Activated T-cell treated with anti-CD3 and anti-CD28 coated beads for 48 hours (primary cell): ENCODE results near the gene ARG2.

Experiments used
- DNase-seq: peaks from one replicate; pipeline ENCODE4 v3.0.0-alpha.2; 2020; ENCODE audit warnings: low read depth

ARG2 gene

DNA sequence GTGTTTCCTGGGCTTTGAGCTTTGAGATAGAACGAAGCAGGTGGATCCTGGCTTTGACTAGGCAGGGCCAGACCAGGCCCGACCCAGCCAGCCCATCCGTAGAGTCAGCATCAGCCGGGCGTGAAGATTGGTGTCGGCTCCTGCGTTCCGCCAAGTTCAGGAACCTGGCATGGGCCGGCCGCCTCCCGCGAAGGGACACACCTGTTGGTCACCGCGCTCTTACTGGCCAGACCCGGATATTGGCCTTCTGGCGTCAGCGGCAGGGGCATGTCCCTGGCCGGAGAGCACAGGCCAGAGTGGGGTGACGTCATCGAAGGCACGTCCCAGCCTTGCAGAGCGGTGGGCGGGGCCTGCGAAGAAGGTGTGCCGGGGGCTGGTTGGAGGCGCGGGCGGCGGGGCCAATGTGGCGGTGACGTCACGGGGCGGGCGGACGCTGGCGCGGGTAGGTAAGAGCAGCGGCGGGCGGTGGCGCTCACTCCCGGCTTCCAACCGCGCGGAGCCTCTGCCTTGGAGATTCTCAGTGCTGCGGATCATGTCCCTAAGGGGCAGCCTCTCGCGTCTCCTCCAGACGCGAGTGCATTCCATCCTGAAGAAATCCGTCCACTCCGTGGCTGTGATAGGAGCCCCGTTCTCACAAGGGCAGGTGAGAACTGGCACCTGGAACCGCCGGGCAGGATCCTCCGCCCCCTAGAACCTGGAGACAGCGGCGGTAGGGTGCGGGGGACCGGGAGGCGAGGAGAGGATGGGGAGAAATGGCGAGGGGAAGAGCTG lies at the start of gene ARG2:
TSS of gene ARG2 (plus strand) at position 475 of the 771 bp plus-strand sequence. CDS start at position 533, 58 bp downstream.
- peak; percentile 95 for DNase-seq

DNA sequence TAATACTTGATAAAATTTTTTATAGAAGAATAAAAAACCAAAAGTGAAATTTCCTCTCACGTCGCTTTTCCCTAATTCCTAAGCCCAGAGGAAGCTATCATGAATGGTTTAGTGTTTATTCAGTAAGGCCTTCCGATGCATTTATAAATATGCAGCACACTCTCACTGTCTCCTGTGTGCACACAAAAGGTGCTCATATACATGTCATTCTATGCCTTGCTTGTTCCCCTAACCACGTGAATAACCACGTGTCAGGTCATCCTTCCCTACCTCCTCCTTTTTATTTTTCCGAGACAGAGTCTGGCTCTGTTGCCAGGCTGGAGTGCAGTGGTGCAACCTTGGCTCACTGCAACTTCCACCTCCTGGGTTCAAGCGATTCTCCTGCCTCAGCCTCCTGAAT lies 49.3 kb upstream of the ARG2 start:
- no peak for DNase-seq

DNA sequence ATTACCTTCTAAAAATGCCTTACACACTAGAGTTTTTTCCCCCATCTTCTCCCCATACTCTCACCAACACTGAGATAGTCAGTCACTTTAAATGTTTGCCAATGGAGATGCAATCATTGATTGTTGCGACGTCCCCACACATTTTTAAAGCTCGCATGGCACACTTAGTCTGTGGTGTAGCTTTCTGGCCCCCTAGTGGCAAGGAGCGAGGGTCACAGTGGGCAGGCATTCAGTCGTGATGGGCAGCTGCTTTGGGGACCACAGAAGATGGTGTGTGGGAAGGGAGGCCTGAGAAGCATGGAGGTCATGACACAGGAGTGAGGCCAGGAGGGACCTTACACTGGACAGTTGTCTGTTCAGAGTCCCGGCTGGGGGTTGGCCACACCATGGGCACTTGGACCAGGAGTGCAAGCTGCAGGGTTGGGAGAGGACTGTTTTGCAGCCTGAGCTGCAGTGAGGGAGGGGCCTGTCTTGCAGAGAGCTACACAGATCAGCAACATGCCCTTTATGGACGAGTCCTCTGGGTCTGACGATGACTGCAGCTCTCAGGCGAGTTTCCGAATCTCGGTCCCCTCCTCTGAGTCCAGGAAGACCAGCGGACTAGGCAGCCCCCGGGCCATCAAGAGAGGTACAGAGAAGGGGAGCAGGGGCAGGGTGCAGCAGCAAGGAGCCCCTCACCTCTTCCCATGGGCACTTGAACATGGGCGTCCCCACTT lies 48.3 kb upstream of the ARG2 start:
- peak; percentile 55 for DNase-seq

DNA sequence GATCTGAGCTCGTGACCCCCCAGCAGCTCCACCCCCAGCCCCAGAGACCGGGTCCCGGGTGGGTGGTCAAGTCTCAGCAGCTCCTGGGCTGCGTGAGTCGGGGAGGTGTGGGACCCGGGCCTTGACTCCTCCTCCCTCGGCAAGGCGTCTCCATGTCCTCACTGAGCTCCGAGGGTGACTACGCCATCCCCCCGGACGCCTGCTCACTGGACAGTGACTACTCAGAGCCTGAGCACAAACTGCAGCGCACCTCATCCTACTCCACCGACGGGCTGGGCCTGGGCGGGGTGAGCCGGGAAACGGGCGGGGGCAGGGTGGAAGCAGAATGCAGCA lies 47.8 kb upstream of the ARG2 start:
- no peak for DNase-seq

DNA sequence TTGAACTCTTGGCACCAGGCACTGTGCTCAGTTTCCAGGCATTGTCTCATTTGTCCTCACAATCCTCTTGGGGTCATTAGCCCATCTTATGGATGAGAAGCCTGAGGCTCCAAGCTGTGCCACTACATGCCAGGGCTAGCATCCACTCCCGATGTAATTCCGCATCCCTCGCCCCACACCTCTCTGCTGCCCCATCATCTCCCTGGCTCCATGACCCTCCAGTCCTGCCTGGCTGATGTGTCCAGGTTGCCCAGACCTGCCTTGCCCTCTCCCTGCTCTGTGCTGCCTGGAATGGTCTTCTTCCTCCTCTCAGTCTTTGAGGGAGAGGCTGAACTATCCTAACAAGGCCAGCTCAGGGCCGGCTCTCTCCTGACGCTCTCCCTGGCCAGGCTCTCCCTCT lies 47.1 kb upstream of the ARG2 start:
- DNase-seq, result no peak

DNA sequence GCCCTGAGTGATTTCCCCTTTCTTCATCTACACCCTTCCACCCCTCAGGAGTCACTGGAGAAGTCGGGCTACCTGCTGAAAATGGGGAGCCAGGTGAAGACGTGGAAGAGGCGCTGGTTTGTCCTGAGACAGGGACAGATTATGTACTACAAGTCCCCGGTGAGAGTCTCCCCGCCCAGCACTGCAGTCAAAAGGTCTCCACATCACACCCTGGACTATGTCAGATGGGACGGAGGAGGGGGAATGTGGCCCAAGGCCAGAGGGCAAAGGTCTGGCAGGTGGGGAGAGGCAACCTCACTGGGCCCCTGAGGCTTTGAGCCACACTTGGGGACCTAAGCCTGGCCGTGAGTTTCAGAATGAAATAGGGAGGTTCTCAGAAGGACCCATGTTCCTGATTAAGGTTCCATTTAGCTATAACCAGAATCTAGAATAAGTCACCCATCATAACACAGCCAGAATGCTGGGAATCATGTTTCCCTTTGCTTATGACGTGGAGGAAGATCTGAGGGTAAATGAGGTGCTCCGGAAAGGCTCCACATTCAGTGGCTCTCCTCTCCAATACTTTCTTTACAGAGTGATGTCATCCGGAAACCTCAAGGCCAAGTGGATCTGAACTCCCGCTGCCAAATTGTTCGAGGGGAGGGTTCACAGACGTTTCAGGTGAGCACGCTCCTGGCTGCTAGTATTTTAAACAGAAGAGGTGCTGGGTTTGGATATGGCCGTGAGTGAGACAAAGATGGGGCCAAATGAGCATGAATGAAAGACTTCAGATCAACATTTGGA lies 46.3 kb upstream of the ARG2 start:
- no peak for DNase-seq

DNA sequence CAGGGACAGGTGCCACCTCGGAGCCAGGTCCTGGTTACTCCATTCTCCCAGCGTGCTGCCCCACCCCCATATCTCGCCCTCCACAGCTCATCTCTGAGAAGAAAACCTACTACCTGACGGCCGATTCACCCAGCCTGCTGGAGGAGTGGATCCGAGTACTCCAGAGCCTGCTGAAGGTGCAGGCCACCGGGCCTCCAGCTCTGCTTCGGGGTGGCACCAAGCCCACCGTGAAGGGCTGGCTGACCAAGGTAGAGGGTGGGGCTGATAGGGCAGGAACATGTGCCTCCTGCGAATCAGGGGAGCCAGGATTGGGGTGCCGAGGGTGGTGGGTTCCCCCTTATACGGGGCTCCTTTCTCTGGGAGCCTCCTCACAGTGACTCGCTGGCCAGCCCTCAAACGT lies 45.6 kb upstream of the ARG2 start:
- no peak for DNase-seq

DNA sequence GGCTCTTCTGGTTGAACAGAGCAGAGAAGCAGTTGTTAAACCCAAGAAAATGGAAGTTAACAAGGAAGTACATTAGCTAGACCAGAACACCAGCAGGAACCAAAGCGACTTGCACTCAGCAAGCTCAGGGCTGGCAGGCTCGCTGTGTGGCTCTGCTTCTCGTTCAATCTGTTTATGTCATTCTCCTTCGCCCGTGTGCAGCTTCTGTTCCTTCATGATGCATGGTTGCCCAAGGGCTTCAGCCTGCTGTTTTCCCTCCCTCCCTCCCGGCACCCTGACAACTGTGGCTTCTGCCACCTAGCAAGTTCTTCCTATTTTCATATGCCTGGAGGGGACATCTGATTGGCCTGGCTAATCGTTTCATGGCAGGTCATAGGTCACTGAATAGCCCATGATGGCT lies 44.9 kb upstream of the ARG2 start:
- no peak for DNase-seq

DNA sequence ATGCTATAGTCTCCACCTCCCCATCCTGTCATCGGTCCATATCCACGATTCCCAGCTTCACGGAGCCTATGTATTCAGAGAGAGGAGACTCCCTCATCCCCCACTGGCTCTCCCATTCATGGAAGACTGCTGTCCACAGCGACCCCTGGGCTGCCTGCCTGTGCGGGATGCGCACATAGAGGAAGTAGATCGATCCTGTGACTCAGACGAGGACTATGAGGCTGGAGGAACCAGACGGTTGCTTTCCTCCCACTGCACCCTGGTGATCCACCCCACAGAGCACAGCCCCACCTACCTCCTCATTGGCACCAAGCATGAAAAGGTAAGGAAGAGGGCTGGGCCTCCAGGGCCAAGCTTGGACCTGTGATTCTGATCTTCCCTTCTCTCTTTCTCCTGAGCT lies 44.0 kb upstream of the ARG2 start:
- DNase-seq, result no peak

DNA sequence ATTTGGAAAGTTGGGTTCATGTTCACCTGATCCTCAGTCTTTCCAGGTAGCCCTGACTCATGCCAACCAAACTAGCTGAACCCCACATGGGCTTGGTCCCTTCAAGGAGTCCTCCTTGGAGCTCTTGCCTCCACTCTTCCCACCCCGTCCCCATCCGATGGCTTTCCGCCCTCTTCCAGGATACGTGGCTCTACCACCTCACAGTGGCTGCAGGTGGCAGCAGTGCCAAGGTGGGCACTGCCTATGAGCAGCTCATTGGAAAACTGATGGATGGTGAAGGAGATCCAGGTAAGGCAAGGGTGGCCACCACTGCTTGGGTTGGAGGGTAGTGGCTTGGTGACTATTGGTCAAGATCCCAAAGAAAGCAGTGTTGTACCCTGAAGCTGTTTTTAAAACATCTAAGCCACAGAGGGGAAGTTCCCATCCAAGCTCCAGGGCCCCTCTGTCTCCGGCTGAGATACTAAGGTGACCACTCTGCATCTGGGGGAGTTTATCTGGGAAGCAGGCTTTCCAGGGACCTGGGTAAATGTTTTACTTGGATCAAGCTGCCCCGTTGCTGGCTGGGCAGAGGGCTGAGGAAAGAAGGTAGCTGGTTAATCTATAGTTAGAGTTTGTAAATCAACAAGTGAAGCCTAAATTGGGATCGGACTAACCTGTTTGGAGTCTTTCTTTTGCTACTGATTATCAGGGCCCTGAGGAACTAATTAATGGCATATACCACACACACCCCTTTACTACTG lies 43.3 kb upstream of the ARG2 start:
- no peak for DNase-seq

DNA sequence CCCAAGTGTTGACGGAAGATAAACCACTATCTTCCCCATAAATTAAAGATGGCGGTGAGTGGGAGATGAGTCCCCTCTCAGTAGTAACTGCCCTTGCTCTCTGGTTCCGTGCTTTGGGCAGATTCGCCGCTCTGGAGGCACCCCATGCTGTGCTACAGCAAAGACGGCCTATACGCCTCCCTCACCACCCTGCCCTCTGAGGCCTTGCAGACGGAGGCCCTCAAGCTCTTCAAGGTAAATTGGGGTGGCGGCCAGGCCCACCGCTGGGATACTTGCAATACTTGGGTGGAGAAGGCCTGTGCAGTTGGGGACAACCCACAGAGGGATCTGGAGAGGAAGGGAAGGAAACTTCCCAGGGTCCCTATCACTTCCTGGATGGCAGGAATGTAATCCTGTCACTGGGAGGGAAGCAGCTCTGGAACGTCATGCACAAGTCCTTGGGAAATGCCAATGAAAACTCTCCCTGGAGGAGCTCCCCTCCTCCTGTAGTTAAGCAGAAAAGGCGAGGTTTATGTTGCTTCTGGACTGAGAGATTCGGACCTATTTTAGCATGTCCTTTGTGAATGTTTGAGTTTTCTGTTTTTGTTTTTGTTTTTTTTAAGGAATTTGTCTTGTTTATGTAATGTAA lies 42.4 kb upstream of the ARG2 start:
- DNase-seq, result no peak

DNA sequence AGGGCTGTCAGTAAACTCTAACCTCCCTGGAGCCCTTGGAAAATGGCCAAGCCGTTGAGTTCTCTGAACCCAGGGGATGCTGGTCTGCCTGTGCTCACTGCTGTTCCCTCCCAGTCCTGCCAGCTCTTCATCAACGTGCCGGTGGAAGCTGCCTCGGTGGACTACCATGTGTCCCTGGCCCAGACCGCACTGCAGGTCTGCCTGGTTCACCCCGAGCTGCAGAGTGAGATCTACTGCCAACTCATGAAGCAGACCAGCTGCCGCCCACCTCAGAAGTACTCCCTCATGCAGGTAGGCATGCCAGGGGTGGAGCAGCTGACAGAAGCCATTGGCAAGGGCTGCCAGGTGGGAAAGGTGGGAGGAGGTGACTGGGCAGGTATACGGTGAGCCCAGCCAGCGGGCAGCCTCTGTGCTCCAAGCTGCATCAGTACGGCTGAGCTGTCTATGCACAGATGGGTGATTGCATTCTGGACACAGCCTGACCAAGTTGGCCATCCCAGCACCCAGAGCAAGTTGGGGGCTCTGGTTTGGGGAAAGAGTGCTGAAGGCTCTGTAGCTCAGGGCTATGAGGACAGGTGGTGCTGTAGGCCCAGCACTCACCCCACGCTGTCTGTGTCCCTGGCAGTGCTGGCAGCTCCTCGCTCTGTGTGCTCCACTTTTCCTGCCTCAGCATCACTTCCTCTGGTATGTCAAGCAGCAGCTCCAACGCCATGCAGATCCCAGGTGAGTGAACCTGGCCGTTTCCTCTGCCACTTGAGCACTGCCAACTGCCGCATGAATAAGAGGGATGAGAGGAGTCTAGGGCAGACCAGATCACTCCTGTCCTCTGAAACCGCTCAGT lies 41.6 kb upstream of the ARG2 start:
- DNase-seq, result no peak

DNA sequence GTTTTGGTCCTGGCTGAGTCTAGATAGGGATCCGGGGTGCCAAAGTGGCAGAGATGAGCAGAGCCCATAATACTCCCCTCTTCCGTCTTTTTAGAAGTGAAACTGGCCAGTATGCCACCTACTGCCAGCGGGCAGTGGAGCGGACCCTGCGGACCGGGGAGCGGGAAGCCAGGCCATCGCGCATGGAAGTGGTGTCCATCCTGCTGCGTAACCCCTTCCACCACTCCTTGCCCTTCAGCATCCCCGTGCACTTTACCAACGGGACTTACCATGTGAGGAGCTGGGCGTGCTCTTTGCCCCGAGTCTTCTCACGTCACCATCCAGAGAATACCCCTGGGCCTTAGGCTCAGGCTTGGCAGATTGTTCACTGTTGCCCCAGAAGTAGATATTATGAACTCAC lies 40.7 kb upstream of the ARG2 start:
- DNase-seq, result no peak

DNA sequence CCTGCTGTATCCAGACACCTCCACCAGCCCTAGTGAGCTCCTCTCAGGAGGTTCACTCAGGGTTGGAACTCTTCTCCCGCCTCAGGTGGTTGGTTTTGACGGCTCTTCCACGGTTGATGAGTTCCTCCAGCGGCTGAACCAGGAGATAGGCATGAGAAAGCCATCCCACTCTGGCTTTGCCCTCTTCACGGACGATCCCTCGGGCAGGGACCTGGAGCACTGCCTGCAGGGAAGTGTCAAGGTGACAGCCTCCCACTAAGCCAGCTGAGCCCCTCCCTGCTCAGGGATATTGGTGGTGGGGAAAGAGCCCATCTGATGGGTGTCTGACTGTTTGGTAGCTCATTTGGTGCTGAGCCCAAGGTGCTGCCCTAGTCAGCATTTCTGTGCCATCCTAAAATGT lies 40.1 kb upstream of the ARG2 start:
- no peak for DNase-seq

DNA sequence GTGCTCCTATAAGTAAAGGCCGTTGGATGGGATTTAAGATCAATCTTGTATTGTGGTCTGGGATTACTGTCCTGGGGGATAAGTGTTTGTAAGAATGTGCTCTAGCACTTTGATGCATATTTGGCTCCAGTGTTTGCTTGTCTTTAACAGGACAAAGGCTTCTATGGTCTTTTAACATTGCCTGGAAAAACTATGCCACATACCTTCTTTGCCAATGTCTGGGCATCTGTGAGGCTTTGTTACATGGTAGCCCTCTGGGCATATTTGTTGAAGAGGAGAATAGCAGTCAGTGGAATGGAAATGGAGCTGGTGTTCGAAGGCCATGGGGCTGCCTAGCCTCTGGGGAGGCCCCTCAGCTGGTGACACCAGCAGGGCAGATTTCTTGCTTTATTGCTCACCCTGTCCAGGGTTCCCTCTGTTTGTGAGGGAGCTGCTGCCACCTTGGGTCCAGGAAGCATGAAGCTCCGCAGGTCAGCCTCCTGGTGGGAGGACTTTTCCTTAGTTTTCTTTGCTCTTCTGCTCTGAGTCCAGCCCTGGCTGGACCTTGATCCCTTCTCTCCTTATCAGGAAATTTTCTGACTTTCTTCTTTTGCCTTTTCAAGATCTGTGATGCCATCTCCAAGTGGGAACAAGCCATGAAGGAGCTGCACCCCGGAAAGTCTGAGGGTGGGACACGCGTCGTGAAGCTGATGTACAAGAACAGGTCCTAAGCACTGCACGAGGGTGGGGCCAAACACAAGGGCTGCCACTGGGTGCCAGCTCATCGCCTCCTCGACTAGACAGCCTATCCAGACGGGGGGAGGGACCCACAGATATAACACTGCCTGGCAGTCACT lies 39.2 kb upstream of the ARG2 start:
- no peak for DNase-seq

DNA sequence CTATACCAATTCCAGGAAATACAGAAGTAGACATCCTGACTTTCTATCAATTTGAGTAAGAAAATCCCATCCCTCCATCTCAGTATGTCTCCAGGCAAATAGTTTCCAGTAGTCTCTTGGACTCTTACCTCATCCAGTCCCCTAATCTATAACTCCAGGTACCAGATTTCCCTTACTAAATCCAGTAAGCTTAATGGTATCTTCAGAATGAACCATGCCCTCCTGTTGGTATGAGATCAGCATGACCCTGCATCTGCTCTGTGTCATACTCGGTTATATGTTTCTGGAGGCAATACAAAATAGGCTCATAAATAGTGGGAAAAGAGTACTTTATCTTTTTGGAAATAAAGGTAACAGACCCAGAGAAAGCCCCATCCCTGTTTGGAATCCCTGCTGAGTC lies 38.1 kb upstream of the ARG2 start:
- no peak for DNase-seq

DNA sequence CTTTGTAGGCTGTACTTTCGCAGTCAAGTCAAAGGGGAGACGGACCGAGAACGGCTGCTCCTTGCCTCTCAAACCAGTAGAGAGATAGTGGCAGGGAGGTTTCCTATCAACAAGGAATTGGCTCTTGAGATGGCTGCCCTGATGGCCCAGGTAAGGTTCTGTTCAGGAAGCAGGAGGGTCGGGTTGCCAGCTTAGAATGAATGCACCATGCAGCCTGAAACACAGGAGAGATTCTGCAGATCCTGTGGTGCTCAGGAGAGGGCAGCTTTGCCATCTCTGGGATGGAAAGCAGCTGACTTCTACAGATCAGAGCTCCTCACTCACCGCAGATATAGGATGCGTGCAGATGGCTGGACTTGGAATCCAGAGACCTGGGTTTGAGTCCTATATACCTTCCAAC lies 37.7 kb upstream of the ARG2 start:
- no peak for DNase-seq

DNA sequence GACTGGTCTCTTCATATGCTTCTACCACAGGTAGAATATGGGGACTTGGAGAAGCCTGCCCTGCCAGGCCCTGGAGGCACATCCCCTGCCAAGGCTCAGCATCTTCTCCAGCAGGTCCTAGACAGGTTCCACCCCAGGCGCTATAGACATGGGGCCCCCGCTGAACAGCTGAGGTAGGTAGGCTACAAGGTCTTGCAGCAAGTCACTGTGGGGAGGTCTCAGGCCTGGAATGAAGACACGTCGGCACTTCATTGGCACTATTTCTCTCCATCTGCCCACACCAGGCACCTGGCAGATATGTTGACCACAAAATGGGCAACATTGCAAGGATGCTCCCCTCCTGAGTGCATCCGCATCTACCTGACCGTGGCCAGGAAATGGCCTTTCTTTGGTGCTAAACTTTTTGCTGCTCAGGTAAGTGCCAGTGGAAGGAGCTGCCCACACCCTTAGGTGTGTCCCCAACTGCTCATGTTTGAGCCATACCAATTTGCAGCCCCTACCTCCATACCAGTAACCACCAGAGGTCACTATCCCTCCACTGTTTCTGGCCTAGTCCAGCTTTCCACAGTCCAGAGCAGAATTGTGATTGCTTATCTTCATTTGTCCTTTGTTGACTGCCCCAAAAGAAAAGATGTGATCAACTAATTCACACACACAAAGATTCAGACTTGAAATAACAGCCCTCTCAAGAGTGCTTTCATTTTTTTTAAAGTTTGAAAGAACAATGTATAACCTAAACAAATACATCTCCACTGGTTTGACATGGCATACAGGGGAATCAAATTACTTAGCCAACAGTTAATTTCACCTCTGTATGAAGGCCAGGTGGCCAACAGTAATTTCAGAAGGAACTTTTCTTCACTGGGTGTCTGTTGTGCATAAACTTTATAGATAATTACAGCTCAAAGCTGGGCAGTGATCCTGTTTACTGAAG lies 35.7 kb upstream of the ARG2 start:
- no peak for DNase-seq

DNA sequence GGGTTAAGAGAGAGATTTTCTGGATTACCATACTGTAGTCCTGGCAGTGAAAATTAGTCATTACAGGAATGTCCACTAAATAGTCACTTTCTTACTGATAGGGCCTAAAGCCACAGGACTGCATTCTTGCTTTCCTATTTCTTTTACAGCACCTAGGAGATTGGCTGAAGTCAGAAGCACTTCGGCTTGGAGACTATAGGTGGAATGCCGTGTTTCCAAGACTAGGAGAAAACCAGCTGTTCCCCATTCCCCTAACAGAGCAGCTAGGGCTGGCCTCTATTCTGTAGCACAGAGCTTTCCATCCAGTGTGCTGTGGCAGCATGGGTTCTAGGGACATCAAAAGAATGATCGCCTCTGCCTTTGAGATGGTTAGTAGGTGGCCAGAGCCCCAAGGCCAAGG lies 34.7 kb upstream of the ARG2 start:
- no peak for DNase-seq
